GM19351 (cell line): ENCODE data around the gene FAM171A2.
"Not testable (repeated sequence)": the region's sequence is repeated elsewhere in the genome, so short reads cannot be mapped to it uniquely, and the experiment has no call there.

Experiments
- ATAC-seq: cut with Tn5 transposase; IDR thresholded peaks from one replicate; pipeline ENCODE4 v1.9.1; 2021; ENCODE audit warnings: mild to moderate bottlenecking, moderate library complexity; ENCODE audit not compliant: unreplicated experiment

The FAM171A2 gene

DNA sequence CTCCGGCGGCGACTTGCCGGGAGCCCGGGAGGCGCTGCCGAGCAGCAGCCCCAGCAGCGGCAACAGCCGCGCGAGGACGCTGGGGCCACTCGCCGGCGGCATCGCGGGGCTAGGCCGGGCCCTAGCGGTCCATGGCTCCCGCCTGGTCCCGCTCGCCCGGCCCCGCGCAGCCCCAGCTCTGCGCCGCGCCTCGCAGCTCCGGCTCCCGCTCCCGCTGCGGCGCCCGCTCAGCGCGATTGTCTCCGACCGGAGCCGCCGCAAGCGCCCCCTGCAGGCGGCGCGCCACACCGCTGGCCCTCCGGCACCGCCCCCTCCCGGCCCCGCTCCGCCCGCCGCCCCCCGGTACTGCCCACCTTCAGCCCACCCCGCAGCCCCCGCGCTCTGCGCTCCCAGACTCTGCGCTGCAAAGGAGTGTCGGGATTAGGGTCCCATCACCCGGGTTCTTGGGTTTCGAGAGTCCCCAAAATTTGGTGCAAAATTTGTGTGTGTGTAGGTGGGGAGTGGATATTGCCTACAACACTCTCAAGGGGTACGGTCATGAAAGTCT, at the start of gene FAM171A2:
FAM171A2 (minus strand) TSS at position 241 of the 547 bp plus-strand sequence; CDS start at position 102, 139 bp downstream.
- peak; percentile 48 for ATAC-seq

DNA sequence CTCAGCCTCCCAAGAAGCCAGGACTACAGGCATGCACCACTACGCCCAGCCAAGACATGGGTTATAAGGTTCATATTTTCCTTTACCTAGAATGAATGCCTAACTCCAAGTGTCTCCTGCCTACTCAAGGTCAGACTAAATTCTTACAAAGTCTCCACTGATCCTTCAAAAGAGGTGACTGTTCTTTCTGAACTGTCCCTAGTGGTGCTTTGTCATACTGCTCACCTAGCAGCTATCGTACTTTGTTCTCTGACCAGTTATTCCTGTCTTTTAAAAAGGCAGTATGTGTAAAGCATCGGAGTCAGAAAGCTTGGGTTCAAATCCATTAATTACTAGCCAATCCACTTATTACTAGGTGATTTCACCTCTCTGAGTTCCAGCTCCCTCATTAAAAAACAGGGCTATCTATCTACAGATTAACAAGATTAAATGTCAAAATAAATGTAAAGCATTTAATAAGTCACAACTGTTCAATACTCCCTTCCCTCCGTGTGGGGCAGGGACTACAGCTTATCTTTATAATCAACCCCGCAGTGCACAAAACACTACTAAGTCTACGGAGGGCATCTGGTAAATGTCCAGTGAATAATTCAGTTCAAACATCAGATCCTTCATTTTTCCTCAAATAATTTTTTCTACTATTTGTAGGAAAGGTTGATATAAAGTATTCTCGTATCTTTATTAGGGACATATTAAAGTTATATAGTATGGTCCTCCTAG, 45.8 kb upstream of the FAM171A2 start:
- ATAC-seq, result no peak

DNA sequence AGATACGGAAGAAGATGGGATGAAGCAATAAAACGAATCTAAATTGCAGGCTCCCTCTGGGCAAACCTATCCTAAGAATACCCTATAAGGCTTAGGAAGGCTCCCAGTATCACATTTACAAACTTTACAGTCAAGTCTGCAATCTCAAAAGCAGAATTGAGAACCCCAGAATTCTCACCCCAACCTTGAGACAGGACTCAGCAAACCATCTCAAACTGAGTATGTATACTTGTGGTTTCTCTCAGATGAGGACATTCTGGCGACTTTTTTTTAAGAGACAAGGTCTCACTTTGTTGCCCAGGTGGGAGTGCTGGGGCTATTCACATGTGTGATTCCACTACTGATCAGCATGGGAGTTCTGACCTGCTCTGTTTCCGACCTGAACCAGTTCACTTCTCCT, 45.1 kb upstream of the FAM171A2 start:
- ATAC-seq, result no peak

DNA sequence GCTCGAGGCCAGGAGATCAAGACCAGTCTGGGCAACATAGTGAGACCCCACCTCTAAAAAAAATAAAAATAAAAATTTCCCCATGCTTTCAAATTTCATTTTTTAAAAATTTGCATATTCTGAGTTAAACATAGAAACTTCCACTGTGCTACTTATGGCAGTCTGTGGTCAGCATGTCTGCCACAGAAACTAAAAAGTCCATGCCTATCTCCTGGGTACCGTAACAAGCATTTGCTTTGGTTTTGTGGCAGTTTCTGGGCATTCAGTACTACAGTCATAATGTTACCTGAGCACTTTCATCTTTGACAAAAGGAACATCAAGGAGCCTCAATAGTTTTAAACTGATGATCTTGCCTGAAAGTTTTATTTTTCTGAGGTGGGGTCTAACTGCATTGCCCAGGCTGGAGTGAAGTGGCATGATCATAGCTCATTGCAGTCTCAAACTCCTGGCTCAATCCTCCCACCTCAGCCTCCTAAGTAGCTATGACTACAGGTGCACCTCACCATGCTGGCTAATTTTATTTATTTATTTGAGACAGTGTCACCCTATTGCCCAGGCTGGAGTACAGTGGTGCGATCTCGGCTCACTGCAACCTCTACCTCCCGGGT, 39.0 kb upstream of the FAM171A2 start:
- no peak for ATAC-seq

DNA sequence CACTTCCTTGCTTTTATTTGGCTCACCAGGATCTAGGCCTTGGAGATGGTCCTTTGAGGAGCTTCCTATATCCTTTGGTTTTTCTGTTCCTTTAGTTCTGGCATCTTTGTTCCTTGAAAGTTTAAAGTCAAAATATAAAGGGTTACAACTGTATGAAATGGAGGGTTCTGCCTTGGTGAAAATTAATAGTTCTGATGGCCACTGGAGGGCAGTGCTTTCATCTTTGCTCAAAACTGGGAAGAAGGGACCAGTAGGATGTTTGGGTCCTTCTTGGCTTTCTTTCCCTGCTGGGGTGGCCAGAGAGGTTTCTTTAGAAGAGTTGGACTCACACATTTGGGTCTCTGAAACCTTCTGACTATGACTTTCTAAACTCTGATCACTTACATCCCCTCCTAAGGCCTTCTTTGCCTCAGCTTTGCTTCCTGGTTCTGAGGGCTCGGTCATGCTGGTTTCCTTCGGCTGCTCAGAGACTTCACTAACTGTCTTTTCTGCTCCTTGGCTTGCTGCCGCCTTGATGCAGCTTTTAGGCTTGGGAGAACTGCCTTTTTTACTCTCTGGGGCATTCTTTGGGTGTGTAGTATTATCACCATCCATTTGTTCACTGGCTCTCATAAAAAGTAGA, 36.7 kb upstream of the FAM171A2 start:
- ATAC-seq, result no peak

DNA sequence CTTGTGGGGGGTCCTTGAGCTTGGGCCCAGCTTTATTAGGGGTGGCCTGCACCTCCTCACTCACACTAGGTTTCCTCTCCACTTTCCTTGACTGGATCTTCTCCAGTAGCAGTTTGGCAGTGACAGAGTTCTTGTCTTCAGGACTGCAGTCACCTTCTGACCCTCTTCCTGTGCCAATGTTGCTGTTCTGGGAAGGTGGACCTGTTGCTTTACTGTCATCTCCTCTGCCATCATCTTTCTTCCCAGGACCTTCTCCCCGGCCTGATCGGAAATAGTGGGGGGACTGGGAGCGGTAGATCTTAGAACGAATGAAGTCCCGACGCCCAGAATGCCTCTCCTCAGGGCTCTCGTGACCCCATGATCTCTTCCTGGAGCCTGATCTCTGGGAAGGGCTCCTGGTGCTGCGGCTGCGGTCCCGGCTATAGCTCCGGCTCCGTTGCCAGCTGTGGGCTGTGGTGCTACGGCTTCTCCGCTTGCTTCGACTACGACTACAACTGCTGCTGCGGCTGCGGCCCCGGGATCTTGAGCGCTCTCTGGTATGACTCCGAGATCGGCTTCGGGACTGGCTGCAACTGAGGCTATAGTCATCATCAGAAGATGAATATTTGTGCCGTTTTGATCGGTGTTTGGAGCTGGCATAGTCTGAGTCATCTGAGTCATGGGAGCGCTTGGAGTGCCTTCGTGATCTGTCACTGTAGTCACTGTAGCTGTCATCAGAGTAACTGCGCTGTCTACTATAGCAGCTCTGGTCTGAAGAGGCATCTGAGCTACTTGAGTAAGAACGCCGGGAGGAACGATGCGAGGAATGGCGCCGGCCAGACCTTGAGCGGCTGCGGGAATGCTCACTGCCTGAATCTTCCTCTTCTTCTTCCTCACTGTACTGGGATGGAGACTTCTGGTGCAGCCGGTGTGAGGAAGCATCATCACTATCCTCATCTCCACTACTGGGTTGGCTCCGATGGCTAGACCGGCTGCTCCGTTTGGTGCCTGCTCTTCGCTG, 35.3 kb upstream of the FAM171A2 start:
- ATAC-seq, result no peak

DNA sequence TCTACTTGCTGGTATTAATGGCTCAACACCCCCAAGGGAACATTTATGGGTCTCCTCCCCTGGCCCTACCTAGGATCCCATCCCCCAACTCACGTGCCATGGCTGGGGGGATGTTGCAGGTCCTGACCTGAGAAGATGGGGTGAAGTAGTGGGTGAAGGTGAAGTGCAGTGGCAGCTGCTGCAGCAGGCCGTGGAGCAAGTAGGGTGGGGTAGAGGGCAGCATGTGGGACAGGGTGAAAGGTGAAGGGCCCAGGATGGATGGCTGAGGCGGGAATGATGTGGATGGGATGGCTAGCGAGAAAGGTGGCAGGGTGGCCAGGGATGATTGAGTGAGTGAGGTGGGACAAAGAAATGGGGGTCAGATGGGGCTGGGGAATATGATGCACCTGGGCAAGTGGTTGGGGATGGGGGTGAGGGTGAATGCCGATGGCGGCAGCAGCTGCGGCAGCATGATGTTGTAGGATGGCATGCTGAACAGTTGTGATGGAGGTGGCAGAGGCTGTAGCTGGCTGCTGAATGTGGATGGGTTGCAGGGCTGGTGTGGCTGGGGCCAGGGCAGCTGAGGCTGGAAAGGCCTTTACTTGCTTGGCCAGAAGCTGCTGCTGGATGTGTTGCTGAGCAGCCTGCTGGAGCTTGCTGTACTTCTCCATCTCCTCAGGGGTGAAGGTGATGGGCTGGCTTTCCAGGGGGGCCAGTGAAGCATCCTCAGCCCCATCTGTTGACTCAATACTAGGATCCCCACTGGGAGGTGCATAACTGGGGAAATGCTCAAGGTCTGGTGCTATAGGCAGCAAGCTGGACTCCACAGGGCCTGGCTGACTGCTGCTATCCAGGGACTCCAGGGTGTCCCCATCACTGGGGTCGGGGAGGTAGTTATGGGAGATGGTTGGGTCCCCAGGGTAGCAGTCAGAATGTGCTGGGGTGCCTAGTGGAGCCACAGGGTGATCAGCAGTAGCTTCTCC, 34.1 kb upstream of the FAM171A2 start:
- no peak for ATAC-seq

DNA sequence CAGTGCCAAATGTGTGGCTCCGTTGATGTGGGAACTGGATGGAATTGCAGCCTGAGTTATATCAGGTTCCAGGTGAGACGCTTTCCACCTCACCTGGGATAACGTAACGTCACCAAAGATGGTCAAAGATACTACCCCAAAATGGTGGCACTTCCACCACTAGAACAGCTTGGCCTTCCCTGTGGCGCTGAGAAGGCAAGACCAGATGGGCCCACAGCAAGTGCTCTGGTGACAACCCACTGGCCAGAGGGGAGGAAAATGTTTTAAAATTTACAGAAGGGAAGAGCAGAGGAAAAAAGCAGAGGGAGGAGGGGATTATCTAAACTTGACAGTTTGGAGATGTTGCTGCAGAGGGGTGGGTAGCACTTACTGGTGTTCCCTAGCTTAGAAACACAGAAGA, 33.3 kb upstream of the FAM171A2 start:
- ATAC-seq, result no peak

DNA sequence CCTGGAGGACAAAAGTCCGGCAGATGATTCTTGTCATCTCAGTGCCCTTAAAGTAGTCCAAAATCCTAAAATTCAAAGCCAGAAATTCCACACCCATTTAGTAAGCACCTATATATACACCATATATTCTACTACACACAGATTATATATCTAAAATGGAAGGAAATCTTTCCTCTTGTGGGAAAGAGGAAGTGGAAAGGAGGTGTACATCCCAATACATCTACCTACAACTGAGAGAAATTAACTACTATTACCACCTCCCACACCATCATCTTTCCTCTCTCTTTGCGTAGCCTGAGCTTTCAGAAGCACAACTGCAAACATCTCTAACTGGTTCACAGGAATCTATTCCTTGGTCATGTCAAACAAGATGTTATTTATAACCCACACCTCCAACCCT, 31.2 kb upstream of the FAM171A2 start:
- no peak for ATAC-seq

DNA sequence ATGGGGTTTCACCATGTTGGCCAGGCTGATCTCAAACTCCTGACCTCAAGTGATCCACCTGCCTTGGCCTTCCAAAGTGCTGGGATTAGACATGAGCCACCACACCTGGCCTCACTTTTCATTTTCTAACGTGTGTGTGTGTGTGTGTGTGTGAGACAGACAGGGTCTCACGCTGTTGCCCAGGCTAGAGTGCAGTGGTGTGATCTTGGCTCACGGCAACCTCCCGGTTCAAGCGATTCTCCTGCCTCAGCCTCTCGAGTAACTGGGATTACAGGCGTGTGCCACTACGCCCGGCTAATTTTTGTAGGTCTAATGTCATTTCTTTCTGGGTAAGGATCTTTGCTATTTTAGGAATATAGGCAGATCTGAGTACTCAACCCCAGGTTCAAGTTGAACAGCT, 30.5 kb upstream of the FAM171A2 start:
- ATAC-seq, result not testable (repeated sequence)

DNA sequence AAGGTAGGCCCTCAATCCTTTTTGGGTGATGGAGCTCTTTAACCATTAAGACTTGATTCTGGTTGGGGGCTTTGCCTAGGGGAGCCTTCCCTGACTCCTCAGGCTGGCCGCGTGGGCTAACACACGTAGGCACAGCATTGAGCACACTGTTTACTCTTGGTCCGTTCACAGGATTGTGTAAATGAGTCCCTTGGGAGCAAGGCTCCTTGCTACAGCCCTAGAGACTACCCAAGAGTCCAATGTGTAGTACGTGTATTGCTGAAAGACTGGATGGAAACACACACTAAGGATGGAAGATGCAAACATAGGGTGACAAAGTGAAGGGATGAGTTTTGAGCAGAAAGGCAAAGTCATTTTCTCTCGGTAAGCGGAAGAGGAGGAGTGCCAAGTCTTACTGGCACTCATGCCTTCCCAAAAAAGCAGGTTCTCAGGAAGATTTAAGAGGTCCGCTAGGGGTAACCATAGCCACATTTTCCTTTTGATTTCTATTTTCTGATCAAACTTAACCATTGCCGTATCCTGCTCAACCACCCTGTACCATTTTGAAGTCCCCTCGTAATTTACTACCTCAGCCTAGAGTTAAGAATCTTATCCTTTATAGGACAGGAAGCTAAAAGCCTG, 26.7 kb upstream of the FAM171A2 start:
- no peak for ATAC-seq

DNA sequence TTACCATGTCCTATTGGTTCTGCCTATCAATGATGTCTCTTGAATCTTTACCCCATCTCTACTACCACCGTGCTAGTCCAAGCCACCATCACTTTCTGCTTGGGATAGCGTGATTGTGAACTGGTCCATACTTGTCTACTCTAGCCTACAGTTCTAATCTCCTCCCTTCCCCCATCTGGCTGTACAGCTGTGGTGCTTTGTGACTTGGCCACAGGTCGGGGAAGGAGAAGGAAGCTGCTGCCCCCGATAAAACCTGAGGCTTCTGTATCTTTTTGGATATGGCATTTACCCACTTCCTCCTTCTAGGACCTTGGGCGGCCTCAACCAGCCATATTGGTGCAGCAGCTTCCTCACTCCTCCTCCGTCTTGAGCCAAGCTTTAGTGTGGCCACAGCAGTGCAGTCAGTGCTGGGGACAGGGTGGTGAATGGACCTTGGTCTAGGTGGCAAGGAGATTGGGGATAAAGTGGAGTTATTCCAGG, 26.1 kb upstream of the FAM171A2 start:
- ATAC-seq, result no peak

DNA sequence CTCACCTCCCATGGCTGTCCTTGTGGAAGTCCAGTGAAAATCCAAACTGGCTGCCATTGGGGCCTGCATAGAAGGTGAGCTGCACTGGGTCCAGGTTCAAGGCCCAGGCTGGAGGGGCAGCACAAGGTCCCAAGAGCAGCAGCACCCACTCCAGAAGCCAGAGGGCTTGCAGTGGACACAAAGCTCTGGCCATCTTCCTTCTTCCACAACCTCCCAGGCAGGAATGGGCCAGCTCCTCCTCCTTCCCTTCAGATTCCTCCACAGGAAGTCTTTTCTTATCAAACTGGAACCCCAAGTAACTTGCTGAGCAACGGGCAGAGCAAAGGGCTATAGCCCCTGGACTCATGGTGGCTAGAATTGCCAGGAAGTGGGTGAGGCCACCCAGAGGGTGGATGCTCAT, 25.6 kb upstream of the FAM171A2 start, which contains the start of gene ITGA2B:
ITGA2B (minus strand) TSS at position 369 of the 400 bp plus-strand sequence; CDS start at position 193, 176 bp downstream.
- ATAC-seq, result no peak

DNA sequence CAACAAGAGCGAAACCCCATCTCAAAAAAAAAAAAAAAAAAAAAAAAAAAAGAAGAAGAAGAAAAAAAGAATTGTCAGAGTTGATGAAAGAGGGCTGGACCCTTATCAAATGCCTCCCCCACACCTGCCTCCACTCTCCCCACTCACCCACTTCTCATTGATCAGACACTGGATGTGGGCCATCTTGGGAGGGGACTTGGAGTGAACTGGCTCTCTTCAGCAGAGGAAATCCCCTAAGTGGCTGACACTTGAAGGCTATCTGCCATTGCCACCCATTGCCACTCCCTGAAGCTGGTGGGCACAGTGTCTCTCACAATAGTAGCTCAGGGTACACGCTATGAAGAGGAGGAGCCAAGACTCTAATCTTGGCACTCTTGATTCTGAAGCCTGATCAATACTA, 24.2 kb upstream of the FAM171A2 start:
- no peak for ATAC-seq

DNA sequence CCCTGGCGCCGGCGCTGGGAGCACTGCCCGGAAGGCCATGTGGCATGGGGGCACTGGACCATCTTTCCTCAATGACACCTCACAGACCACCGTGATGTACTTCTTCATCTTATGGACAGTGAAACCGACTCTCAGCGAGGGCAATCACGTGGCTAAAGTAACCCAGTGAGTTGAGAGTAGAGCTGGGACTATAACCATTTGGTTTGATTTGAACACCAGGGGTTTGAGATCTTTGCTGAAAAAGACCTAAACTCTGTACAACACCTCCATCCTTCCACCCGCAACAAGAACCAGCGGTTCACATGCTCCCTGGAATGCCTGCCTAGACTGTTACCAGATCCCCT, 22.5 kb upstream of the FAM171A2 start:
- no peak for ATAC-seq

DNA sequence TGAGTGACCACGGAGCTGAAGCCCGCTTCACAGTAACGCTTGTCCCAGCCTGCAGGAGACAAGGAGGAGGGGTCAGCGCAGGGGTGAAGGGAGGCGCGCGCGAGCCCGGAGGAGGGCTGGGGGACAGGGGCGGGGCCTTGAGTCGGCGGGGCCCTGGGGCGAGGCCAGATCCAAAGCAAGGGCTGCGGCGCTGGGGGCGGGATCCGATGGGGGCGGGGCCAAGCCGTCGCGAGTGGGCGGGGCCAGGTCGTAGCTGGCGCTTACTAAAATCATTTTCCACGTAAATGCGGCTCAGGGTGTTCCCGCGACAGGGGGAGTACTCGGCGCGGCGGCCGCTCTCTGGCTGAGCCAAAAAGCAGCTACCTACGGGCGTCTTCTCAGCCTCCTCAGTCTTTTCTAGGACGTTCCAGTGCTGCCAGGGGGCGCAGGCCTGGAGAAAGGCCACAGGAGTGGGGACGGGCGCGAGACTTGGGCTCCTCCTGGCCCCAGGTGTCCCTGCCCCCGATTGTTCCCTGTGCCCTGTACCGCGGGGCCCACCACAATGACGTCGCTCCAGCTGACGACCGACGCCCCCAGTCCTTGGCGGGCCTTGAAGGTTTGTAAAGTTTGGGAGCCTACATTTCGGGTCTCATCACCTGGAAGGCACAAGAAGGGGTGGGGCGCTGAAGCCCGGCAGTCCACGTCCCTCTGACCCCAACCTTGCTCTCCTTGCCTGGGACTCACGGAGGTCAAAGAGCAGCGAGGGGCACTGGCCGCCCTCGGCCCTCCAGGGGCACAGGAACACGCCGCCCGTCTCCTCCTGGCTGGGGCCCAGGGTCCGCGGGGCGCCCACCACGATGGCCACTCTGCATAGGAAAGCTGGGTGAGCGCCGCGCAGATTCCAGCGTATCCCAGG, 21.9 kb upstream of the FAM171A2 start:
- ATAC-seq, result peak; percentile 53

DNA sequence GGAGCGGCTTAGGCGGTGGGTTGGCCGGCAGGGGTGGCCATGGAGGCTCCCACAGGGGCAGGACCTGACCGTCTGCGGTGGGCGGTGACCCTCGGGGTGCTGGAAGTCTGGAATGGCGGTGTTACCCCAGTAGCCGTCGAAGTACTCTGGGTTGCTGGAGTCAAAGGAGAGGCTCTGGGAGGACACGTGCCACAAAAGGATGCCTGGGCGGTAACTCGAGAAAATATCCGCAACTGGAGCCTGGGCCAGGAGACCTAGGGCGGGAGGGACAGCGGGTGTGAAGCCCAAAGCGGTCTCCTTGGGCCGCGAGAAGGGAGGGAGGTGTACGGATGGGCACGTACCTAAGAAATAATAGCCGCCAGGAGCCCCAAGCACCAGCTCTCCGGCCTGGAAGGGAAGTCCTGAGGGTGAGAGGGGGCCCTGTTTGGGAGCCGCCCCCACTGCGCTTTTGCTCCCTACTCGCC, 21.2 kb upstream of the FAM171A2 start:
- ATAC-seq, result no peak

DNA sequence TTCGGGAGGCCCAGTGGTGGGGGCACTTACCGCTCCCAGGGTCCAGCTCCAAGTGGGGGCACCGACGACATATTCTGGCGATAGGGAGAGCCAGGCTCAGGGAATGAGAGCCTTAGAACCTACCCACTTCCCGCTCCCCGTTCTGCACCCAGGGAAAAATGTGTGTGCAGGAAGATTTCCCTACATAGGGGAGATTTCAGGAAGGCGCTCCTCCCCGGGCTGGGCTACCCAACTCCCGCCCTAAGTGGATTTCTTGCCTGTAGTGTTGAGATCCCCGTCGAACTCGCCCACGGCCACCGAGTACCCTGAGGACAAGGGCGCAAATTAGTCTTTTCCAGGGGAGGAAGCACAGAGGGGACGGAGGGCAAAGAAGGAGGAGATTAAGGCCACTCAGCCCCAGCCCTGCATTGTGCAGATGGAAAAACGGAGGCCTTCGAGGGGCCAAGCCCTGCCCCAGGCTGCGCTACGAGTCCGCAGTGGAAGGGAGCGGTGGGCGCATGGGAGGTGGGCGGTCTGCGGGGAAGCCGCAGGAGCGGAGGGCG, 20.7 kb upstream of the FAM171A2 start:
- no peak for ATAC-seq
